IPS-NIHi7 (cell line): ENCODE data around the gene CORO1C.
"Not testable (repeated sequence)": the region's sequence is repeated elsewhere in the genome, so short reads cannot be mapped to it uniquely, and the experiment has no call there.

Experiments
- DNase-seq: peaks from one replicate; pipeline ENCODE4 v3.0.0; 2012; ENCODE audit warnings: mixed read lengths; ENCODE audit errors: extremely low spot score

CORO1C gene

GRCh38 chr12:108634341-108634751 lies 97.0 kb downstream of the CORO1C start:
- no peak for DNase-seq

- DNase-seq, result no peak
Observed at GRCh38 chr12:108633534-108634248, 97.6 kb downstream of the CORO1C start, which contains the start of gene SELPLG. Gene SELPLG (minus strand): TSS chr12:108633894. CDS start chr12:108624307, 9,587 bp downstream.

GRCh38 chr12:108633081-108633533 lies 98.2 kb downstream of the CORO1C start:
- DNase-seq, result no peak

GRCh38 chr12:108631261-108631660 lies 100.1 kb downstream of the CORO1C start:
- not testable (repeated sequence) for DNase-seq

- DNase-seq, result no peak
Observed at GRCh38 chr12:108630481-108631207, 100.7 kb downstream of the CORO1C start.

GRCh38 chr12:108629824-108630476 lies 101.4 kb downstream of the CORO1C start:
- no peak for DNase-seq

GRCh38 chr12:108629151-108629550 lies 102.2 kb downstream of the CORO1C start:
- DNase-seq, result no peak

- DNase-seq, result no peak
Observed at GRCh38 chr12:108627134-108627920, 104.0 kb downstream of the CORO1C start.

GRCh38 chr12:108625228-108625627 lies 106.1 kb downstream of the CORO1C start:
- no peak for DNase-seq

- no peak for DNase-seq
Observed at GRCh38 chr12:108623577-108623976, 107.7 kb downstream of the CORO1C start.

- DNase-seq, result no peak
Observed at GRCh38 chr12:108622921-108623514, 108.3 kb downstream of the CORO1C start.

GRCh38 chr12:108622421-108622820 lies 108.9 kb downstream of the CORO1C start:
- DNase-seq, result peak; percentile 64

GRCh38 chr12:108621161-108621560 lies 110.2 kb downstream of the CORO1C start:
- DNase-seq, result no peak

GRCh38 chr12:108620236-108620879 lies 111.0 kb downstream of the CORO1C start:
- DNase-seq, result no peak

GRCh38 chr12:108619369-108620160 lies 111.8 kb downstream of the CORO1C start:
- DNase-seq, result no peak

GRCh38 chr12:108618953-108619274 lies 112.4 kb downstream of the CORO1C start:
- not testable (repeated sequence) for DNase-seq

GRCh38 chr12:108618079-108618952 lies 113.0 kb downstream of the CORO1C start:
- DNase-seq, result peak; percentile 92

- no peak for DNase-seq
Observed at GRCh38 chr12:108616941-108617858, 114.1 kb downstream of the CORO1C start.
